Activated CD4-positive, CD25-positive, alpha-beta regulatory T cell (primary cell): Measurements from ENCODE around the gene PDAP1.
"Not testable (repeated sequence)": the region's sequence is repeated elsewhere in the genome, so short reads cannot be mapped to it uniquely, and the experiment has no call there.

Experiments used
- DNase-seq, 4 experiments: peaks; one replicate each; lab custom pipeline; 2025; lab: John Stamatoyannopoulos, UW

The PDAP1 gene

GRCh38 chr7:99396418-99397296, 11.7 kb downstream of the PDAP1 start:
- no peak for DNase-seq

- no peak for DNase-seq
Measured at GRCh38 chr7:99395616-99396327, 12.6 kb downstream of the PDAP1 start.

GRCh38 chr7:99394188-99394502, 14.3 kb downstream of the PDAP1 start:
- no peak for DNase-seq

DNA sequence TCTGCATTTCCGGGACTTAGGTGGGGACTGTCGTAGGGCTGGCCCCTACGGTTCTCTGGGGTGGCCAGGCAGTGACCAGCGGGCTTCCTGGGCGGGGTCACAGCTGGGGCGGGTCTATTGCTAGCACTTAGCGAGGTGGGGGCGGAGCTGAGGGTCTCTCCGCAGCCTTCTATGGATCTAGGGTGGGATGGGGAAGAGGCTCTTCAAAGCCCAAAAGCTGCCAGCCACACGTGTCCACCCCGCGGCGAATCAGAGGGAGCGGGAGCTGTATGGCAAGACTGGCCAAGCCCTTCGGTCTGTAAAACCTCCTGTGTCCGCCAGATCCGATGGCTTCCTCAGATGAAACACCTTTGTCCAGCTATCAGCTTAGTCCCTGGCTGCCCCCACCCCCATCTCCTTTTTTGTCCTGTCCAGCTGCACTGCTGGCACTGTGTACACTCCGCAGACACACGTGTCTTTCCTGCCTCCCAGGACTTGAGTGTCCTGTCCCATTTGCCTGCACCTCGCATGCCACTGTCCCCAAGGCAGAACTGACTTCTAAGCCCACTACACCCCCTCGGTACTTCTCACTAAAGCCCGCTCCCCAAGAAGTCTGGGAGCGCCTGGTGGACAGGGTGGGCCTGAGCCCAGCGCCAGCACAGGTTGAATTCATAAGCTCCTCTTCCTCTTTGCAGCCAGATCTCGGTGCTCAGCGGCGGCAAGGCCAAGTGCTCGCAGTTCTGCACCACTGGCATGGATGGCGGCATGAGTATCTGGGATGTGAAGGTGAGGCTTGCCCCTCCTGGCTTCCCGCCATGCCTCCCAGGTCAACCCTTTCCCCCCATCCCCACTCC, 14.8 kb downstream of the PDAP1 start:
- DNase-seq = no peak

GRCh38 chr7:99392659-99393354, 15.6 kb downstream of the PDAP1 start:
- peak; percentile 44 to 74 (median 63) for DNase-seq

- no peak for DNase-seq
Measured at GRCh38 chr7:99392046-99392445, 16.4 kb downstream of the PDAP1 start.

DNA sequence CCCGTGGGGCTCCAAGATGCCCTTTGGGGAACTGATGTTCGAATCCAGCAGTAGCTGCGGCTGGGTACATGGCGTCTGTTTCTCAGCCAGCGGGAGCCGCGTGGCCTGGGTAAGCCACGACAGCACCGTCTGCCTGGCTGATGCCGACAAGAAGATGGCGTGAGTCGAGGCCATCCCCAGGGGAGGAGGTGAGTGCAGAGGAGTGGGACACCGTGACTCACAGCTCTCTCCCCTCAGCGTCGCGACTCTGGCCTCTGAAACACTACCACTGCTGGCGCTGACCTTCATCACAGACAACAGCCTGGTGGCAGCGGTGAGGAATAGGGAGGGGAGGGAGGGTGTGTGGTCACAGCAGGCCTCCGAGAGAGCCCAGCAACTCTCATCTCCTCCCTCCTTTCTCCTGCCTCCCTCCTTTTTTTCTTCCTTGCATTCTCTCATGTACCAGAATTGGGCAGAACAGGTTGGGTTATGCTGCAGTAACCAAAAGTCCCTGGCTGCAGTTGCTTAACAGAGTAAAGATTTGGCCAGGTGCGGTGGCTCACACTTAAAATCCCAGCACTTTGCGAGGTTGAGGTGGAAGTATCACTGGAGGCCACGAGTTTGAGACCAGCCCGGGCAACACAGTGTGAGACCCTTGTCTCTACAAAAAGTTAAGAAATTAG, 17.3 kb downstream of the PDAP1 start:
- no peak for DNase-seq

DNA sequence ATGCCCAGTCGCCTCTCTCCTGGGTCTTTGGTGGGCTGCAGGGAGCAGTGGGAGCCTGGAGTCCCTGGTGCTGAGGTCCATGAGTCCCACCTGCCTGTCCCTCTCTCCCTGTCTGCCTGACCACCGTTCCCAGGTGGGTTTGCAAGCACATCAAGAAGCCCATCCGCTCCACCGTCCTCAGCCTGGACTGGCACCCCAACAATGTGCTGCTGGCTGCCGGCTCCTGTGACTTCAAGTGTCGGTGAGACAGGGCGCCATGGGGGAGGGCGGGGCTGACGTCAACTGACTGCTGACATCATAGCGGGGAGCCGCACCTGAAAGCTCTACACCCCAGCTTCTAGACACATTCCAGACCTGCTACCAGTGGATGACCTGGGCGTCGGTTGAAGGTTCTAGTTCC, 18.6 kb downstream of the PDAP1 start:
- DNase-seq = no peak

DNA sequence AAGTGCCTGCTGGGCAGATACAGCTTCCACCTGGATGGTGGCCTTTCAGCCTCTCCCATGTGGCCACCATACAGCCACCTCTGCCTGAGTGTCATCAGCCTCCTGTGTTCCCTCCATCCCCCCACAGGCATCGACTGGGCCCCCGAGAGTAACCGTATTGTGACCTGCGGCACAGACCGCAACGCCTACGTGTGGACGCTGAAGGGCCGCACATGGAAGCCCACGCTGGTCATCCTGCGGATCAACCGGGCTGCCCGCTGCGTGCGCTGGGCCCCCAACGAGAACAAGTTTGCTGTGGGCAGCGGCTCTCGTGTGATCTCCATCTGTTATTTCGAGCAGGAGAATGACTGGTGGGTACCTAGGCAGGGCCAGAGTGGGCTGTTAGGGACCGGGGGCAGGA, 20.5 kb downstream of the PDAP1 start:
- no peak for DNase-seq

- not testable (repeated sequence) for DNase-seq
Measured at GRCh38 chr7:99387239-99387635, 21.2 kb downstream of the PDAP1 start.

GRCh38 chr7:99386584-99387238, 21.7 kb downstream of the PDAP1 start:
- no peak for DNase-seq

GRCh38 chr7:99385564-99385963, 22.8 kb downstream of the PDAP1 start:
- no peak for DNase-seq

DNA sequence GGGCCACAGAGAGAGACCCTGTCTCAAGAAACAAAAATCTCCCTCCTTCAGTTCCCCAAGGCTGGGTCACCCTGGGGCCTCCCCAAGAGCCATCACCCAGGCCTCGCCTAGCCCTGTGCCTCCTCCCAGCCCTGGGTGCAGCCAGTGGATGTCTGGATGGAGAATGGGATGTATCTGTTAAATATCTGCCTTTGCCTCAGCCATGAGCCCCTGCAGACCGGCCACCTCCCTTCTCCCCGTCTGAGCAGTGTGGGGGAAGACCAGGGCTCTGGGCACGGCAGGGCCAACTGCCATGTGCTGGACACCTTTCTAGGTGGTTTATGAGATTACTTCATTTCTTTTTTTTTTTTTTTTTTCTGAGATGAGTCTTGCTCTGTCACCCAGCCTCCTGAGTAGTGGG, 23.9 kb downstream of the PDAP1 start:
- DNase-seq = no peak

GRCh38 chr7:99383791-99384370, 24.5 kb downstream of the PDAP1 start:
- DNase-seq = no peak

DNA sequence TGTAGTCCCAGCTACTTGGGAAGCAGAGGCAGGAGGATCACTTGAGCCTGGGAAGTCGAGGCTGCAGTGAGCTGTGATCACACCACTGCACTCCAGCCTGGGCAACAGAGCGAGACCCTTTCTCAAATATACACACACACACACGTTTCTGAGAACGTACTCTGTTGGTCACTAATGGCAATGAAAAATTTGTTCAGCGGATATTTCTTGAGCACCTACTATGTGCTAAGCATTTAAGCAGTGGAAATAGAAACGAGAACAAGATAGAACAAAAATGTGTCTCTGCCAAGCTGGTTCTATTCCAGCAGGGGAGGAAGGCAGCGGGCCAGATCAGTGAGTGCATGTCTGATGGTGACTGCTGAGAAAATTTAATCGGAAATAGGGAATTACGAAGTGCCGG, 25.2 kb downstream of the PDAP1 start:
- no peak for DNase-seq

DNA sequence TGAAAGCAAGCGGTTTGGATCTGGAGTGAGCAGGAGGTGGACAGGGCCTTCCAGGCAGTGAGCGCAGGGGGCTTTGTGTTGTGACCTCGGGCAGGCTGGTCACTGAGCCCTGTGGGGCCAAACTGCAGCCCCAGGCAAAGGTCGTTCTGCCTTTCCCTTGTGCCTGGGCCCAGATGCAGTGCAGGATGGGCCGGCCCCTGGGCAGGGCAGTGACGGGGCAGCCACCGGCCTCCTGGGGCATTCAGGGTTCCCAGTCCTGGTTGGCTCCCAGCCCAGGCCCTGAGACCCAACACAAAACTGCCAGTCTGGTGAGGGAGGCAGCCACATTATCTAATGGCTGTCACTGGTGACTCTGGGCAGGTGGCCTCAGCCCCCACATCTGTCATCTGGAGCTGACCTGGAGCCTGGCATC, 26.7 kb downstream of the PDAP1 start:
- no peak for DNase-seq

- DNase-seq = peak; percentile 60 to 78 (median 70)
Measured at GRCh38 chr7:99380823-99381663, 27.4 kb downstream of the PDAP1 start.

DNA sequence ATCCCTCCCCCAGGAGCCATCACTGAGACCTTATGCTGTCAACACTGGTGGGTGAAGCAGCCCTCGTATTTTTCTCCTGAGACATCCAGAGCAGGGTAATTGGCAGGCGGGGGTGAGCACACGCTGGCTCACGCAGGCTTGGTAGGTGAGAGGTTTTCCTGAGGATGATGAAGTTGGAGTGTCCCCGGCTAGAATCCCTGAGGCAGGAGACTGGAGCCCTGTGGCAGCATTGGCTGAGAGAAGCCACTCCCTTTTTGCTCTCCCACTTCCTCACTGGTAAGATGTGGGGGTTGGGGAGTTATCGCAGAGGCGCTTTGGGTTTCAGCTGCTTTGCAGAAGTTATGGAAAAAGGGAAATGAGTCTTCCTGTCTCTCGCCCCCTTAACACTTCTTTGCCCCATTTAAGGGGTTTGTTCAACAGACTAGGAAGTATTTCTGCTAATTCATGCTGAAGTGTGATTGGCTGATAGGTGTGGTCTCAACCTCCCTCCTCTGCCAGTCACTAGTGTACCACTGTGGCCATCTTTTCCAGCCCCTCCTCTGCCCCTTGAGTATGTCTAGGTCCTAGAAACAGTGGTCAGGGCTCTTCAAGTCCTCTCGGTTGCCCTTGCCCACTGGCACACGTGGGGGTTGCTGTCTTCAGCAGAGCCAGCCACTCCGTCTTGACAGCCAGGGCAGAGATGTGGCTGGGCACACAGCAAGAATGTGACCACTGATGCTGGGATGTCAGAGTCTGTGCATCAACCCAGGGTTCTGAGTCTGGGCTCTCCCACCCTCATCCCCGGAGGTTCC, 28.2 kb downstream of the PDAP1 start:
- DNase-seq = no peak

DNA sequence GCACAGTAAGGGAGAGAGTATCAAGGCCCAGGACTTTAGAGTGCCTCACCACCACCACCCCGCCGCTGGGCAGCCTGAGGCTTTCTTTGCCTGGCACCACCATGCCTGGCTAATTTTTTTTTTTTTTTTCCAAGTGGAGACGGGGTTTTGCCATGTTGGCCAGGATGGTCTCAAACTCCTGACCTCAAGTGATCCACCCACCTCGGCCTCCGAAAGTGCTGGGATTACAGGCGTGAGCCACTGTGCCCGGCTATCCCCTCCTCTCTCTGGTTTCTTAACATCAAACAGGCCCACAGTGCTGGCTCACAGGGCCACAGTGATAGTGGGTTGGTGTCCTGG, 28.7 kb downstream of the PDAP1 start:
- DNase-seq = not testable (repeated sequence)
